HT-29 (cell line): ENCODE results near the gene DIAPH2. TPM values are rescaled to one million over a fixed set of nuclear protein-coding genes. Genes with fewer than 3 reads are reported as not detected.

Source experiments
- DNase-seq: peaks from one replicate; pipeline ENCODE4 v3.0.0-alpha.2; 2015; ENCODE audit warnings: low spot score
- total RNA-seq: library from RNA; depleted of rRNA; stranded (reverse); fragments of >200 nt; shearing (Covaris generic); gene quantifications from 2 replicates; pipeline ENCODE4 v1.2.3, GENCODE V29; 2014

Gene DIAPH2
- total RNA-seq, 1 experiment from 2014 or later: 8.0 TPM

DNA sequence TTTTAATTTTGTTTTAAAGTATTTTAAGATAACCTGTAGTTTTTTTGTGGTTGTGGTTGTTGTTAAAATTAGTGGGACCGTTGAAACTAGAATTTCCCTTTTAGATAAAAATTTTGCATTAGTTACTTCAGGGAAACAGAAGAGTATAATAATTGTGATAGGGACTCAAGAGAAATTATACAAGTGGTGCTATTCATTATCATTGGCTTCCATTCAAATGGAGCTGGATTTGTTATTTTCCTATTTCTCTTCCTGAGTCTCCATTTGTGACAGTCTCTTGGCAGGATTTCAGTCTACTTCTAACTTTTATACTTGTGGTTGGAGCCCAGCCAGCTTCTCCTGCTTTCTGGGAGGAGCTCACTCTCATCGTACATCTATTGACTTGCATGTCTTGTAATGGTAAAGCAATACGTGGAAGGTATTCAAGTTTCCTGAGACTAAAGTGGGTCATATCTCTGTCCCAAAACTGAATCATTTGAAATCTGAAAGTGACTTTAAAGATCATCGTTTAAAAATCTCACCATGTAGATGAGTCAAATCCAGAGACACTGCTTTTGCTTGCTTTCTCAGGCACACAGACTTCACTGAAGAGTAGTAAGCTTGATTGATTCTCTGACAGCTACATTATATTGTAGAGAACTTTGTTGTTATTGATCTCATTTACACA, 354.9 kb downstream of the DIAPH2 start:
- peak; percentile 61 for DNase-seq

DNA sequence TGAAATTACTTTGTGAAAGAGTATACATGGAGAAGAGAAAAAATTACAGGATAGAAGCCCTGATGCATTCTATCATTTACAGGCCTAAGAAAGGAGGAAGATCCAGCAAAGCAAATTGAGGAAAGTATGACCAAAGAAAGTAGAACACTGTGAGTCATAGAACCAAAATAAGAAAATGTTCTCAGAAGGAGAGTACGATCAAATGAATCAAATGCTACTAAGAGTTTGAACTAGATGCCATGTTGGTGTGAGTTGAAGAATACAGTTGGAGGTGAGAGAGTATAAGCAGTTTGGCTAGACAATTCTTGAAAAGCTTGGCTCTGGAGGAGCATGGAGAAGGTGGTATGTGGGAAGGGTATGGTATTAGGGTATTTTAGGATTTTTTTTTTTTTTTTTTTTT, 360.8 kb downstream of the DIAPH2 start:
- no peak for DNase-seq

DNA sequence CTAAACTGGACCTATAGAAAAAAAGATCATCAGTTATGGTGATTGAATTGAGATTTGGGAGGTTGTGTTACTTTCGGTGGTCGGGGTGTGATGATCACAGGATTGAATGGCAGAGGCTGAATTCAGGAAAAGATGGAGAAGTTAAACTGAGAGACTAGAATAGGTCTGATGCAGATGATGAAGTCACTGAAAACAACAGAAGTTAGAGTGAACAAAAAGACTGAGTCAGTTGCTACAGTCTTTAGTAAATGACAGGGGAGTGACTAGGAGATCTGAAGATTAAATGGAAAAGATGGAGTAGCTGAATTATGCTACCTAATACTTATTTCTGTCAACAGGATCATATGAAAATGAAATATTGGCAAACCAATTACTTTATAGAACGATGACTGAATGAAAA, 362.2 kb downstream of the DIAPH2 start:
- DNase-seq: no peak

DNA sequence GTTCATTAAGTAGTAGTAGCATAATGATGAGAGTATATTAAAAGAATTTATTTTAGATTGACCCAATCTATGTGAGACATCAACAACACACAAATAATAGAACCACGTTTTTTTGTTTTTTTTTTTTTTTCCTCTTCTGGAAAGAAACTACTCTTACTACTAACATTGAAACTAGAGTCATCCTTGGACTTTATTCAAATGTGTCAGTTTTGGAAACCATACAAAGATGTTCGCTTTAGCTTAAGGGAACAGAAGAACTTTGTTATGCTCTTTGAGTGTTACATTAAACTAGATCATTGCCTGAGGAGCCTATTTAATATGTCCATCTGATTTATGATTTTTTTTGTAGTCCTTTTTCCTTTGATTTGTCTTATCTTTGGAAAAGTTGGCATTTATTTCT, 365.8 kb downstream of the DIAPH2 start:
- DNase-seq: no peak

DNA sequence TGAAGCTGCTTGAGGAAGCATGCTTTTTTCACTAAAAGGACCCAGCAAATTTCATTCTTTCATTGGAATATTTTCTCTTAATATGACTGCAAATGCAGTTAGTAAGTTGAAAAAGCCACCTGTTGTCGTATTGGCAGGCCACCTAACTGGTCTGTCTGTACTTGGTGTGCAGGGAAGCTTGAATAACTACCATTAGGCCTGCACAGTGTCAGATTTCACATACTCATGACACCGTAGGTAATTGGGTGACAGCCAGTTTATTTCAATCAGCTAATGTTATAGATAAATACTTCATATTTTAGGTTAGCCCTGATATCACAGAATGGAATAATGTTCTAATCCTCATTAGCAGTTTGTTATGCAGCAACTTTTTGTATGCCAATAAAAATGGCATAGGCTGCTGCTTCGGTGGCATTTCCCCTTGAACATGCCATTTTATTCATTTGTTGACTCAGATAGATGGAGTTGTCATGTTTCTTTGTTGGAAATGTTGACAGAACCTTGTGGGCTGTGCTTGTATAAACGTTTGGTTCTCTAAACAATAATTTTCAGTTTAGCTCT, 372.8 kb downstream of the DIAPH2 start:
- no peak for DNase-seq

DNA sequence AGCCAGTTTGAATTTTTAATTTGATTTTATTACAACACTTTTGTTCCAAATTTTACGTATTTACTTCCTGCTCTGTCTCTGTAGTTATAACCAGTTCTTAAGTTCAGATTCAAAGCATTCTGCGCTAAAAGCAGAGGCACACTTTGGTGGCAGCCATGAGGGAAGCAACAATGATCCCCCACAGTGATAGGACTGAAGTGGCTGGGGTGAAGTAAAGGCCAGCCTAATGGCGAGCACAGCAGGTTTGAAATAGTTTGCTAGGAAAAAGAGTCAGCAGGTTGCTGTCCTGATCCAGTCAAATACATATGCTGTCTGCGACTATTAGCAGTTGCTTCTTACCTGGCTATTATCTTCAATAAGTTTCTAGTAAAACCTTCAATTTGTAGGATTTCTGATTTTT, 375.4 kb downstream of the DIAPH2 start:
- DNase-seq: no peak

DNA sequence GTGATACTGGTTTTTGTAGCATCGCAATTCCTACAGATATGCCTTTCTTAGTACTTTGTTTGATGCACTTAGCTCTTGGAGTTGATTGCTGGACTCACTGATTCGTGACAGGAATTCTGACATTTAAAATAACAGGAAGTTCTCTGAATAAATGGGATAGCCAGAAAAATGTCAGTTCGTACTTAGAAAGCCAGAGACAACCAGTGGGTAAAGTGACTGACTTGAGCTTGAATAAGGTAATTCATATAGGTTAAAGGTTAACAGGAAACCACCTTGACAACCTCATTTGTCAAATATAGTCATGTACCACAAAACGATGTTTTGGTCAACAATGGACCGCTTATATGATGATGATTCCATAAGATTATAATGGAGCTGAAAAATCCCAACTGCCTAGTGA, 380.4 kb downstream of the DIAPH2 start:
- DNase-seq: no peak

DNA sequence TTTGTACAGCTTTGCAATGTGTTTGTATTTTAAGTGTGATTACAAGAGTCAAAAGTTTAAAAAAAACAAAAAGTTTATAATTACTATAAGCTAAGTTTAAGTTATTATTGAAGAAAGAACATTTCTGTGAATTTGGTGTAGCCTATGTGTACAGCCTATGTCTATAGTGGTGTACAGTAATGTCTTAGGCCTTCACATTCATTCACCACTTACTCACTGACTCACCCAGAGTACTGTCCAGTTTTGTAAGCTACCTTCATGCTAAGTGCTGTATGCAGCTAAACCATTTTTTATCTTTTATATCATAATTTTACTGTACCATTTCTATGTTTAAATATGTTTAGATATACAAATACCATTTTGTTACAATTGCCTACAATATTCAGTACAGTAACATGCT, 381.3 kb downstream of the DIAPH2 start:
- DNase-seq: no peak

DNA sequence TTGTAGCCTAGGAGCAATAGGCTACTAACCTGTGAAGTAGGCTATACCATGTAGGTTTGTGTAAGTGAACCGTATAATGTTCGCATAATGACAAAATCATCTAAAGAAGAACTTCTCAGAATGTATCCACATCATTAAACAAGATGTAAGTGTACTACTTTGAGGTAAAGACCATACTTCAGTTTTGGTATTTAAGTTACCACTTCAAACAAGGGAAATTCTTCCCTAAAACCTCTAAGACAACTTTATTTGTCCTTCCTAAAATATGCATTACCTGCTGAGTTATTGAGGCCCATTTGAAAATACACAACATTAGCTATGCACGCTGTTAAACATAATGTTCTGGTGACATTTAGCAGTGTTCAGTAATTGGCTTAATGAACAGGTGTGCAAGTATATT, 381.7 kb downstream of the DIAPH2 start:
- DNase-seq: no peak

DNA sequence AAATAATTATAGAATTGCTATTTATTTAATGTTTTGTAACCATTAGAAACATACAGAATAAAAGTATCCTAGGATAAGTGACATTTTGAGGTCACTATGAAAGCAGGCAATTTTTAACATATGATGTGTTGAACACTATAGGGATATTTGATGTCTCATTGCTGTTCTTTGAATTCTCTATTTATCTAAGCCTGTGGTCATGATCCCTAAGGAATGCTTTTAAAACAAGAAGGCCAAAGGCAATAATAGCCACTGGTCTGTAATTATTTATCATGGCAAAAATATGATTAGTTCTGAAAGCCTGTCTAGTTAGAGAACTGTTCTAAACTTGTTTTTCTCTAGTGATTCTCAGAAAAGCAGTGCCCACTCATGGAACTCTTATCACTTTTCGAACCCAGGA, 385.7 kb downstream of the DIAPH2 start:
- no peak for DNase-seq

DNA sequence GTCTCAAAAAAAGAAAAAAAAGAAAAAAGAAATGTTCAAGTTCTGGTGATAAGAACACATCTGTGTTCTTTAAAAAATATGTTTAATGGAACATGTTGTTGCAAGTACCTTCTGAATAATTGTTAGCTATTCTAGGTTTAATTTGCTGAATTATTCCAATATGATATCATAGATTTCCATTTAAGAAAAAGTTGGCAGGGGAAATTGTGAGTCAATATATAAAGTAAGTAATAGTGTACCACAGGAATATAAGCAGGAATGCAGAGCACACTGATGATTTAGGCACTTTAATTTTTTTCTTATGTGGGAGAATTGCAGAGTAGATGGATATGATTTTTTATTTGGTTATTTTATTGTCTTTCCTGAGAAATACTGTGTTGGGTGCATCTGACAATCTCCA, 389.8 kb downstream of the DIAPH2 start:
- DNase-seq: no peak

DNA sequence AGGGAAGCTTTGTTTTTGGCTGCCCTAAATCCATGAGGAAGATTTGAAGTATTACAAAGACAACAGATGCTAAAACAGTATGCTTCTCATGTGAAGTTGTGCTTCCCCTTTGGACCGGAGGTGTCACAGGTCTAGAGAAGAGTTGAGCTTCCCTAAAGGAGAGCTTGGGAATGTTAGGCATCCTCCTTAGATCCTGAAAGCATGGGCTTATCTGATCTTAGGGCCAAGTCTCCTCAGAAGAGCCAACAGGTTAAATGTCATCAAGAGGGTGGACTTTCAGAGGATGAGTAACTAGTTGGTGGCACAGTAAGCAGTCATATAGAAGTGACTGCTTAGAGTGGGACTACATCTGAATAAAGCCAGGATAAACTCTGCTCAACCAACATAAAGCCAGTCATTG, 404.5 kb downstream of the DIAPH2 start:
- DNase-seq: no peak

DNA sequence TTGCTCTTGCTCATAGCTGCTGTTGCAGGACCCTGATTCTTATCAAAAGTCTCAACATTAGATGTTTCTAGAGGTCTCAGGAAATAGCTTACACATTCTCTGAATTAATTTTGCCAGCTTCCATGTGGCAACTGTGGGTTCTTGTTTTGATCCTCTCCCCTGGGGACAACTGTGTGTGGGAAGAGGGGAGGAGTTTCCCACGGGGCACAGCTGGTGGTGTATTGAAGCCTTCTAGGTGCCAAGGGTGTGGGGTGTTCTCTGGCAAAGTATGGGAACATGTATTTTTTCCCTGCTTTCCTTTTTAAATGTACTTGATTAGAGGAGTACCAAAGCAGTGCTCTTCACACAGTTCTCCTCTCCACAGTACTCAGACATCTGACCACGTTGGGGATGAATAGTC, 411.7 kb downstream of the DIAPH2 start:
- no peak for DNase-seq

DNA sequence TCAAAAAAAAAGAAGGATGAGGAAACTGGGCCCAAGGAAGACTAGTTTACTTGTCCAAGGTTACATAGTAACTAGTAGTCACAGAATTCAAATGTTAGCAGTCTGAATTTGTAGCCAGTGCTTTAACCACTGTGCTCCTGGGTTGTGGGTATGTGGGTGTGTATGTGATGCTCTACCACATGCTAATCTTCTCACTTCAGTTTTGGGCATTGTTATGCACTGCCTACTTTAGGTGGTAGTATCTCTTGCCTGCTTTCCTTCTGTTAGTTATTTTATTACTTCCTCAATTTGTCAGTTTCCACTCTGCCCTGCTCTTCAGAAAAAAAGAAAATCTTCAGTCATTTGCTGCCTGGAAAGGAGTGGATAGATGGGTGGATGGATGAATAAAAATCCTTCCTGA, 418.3 kb downstream of the DIAPH2 start:
- DNase-seq: no peak

DNA sequence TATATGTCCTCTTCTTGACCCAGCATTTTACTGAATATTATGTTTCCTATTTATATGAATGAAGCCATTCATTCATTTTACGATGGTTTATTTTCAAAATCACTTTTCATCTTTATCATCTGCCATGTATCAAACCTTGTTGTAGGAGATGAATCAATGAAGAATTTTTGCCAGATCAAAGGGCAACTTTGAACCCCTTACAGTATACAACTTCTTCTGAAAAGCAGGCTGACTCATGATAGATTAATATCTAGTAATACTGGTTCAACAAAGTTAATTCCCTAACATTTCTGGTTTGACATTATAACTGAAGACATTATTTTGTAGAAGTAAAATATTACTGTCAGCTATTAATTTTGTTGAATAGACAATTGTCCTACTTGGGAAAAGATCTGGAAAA, 425.1 kb downstream of the DIAPH2 start:
- peak; percentile 76 for DNase-seq

DNA sequence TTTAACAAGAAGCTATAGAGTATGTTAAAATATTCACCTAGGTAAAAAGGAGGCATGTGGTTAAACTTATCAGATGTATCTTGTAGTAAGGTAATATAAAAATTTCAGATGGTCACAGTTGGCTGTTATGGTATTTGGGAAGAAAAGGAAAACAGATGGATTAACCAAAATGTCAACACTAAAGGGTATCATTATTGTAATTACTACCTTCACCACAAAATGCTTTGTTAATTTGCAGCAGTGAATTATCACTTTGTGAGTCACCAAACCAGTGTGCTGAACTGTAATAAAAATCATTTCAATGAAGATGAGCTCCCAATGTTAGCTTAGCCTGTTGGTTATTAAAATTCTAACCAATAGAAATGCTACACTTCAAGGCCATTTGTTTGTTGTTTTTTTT, 432.9 kb downstream of the DIAPH2 start:
- DNase-seq: no peak

DNA sequence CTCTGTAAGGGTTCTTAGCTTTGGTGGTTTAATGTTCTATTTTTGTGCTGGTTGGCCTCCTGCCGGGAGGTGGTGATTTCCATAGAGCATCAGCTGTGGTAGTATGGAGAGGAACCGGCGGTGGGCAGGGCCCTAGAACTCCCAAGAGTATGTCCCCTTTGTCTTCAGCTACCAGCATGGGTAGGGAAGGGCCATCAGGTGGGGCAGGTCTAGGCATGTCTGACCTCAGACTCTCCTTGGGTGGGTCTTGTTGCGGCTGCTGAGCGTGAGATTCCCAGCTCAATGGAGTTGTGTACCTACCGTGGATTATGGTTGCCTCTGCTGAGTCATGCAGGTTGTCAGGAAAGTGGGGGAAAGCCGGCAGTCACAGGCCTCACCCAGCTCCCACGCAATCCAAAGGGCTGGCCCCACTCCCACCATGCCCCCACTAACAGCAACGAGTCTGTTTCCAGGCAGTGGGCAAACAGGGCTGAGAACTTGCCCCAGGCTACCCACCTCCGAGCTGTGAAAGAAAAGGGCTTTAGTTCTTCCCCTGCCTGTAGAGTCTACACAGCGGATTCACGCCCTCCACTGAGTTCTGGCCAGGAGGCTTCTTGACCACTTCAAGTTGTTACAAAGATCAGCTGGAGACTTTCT, 434.9 kb downstream of the DIAPH2 start:
- no peak for DNase-seq

DNA sequence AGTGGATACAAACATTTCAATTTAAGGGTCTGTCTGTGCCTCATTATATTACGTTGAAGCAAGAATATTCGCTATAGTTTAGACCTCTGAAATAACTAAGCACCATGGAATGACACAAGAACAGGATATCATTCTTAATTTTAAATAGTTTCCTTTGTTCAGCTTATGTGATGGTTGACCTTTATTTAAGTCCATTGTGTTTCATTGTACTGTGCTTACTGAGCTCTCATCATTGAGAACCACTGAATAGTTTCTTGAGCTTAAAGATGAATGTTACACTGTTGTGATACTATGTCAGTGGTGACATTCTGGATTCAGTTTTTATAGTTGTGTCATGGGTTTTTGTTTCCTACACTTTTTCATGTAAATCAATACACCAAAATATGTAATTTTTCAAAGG, 438.4 kb downstream of the DIAPH2 start:
- no peak for DNase-seq

DNA sequence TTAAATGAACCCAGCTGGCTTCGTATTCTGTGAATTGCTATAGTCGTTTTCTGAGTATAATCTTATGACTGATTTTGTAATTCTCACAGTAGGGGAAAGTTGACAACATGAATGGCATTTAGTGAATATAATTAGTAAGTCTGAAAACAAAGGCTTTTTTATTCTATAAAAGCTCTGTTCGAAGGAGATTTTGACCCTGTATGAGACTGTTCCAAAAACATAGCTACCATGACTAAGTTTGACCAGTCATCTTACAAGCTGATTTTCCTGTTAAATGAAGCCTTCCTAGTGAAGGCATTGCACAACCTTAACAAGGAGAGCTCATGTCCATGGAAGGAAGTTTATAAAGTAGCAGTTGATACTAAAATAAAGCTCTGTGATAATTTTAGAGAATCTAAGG, 441.4 kb downstream of the DIAPH2 start:
- peak; percentile 15 for DNase-seq

DNA sequence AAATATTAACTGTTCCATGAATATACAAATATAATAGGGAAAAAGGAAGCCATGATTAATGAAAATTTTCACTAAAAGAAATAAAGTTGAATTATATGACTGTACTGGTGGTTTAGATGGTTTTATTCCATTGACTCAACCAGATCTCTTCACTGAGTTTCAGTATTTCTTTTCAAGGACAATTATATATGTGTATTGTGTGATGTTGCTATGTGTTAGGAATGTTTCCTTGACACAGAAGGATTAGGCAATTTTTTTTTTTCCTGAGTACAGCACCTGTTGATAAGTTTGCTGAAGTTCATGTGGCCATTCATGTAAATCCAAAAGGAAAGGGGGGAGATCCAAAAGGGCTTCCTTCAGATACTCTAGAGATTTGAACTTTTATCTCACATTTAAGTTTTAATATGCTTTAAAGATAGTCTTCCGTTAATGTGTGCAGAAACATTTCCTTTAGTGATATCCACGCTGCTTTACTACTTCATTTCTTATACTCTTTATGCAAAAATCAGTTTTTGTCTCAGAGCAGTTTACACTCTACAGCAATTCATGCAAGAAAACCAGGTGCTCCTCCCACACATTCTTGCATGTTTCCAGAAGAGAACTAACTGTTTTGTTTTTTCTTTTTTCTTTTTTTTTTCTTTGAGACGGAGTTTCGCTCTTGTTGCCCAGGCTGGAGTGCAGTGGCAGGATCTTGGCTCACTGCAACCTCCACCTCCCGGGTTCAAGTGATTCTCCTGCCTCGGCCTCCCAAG, 448.2 kb downstream of the DIAPH2 start:
- no peak for DNase-seq

DNA sequence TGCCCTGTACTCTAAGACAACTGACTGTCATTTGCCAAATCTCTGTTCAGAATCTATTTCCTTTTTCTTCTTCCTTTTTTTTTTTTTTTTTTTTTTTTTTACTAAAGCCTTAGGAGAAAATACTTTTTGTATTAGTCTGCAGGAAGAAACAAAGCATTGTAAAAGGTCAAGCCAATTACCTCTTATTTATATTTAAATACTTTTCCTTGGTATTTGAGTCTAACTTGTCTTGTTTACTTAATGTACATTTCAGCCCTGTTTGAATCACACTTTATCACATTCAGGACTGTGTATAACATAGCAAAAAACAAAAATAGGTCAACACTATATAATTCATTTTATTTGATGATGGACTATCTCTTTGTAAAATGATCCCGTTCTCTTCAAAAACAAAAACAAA, 461.3 kb downstream of the DIAPH2 start:
- no peak for DNase-seq

DNA sequence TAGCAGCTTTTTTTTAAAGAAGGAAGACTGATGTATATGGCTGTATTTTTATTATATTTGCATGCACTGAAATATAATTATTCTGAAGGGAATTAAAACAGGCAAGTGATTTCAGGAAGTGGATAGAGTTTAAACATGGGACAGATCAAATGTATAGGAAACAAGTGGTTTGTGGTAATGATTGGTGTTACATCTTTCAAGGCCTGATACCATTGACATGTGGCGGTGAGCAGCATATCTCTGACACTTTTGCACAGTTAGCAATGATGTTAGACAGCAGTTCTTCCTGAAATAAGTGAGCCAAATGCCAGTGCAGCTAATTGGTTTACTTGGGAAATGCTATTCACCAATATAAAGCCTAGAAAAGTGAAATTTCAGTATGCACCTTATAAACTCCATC, 471.2 kb downstream of the DIAPH2 start:
- DNase-seq: no peak

DNA sequence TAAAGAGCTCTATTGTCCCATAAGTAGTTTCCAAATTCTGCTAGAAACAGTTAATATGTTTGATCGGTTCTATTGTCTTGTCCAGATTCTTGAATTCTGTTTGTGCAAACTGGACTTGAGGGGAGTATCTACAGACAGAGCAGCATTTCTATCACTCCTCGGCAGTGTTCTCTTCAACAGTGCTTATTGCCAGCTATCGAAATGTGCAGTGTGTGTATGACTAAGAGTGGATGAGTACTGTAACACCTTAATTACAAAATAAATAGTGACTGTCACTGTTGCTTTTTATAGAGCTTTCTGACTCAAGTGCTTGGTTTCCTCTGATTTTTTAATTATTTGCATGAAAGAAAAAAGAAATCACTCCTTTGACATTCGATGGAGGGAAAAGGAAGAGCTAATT, 473.6 kb downstream of the DIAPH2 start:
- DNase-seq: no peak
